GM21529 (cell line): ENCODE measurements around the gene CTSG.
"Not testable (repeated sequence)": the region's sequence is repeated elsewhere in the genome, so short reads cannot be mapped to it uniquely, and the experiment has no call there.

Source experiments
- ATAC-seq: cut with Tn5 transposase; IDR thresholded peaks from one replicate; pipeline ENCODE4 v1.9.1; 2021; ENCODE audit not compliant: unreplicated experiment

Gene CTSG

GRCh38 chr14:24549064-24549463, 27.0 kb downstream of the CTSG start:
- not testable (repeated sequence) for ATAC-seq

DNA sequence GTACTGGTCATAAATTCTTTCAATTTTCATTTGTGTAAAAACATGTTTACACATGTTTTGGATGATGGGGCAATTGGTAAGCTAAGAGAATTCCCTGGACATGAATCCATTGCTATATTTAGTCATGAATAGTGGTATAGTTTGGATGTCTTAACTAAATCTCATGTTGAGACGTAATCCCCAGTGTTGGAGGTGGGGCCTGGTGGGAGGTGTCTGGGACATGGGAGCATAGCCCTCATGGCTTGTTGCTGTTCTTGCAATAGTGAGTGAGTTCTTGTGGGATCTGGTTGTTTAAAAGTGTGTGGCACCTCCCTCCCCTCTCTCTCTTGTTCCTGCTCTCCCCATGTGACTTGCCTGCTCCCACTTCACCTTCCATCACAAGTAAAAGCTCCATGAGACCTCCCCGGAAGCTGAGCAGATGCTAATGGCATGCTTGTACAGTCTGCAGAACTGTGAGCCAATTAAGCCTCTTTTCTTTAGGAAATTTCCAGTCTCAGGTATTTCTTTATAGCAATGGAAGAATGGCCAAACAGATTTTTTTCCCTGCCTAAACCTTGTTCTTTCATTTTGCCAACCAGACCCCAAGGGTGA, 33.6 kb downstream of the CTSG start:
- ATAC-seq = no peak

GRCh38 chr14:24535737-24536136, 40.3 kb downstream of the CTSG start:
- ATAC-seq = no peak

GRCh38 chr14:24534286-24534685, 41.8 kb downstream of the CTSG start:
- no peak for ATAC-seq

- ATAC-seq = not testable (repeated sequence)
Observed at GRCh38 chr14:24525877-24526620, 50.0 kb downstream of the CTSG start.
